H7 (cell line): ENCODE results near the gene NCAPD3. TPM values are rescaled to one million over a fixed set of nuclear protein-coding genes. Genes with fewer than 3 reads are reported as not detected.

Source experiments
- DNase-seq: peaks from one replicate; pipeline ENCODE4 v3.0.0; 2012
- H3K27me3 ChIP-seq: 2 replicates; pipeline ENCODE4 v1.6.0; 2011; ENCODE audit warnings: mild to moderate bottlenecking, low read length; ENCODE audit not compliant: control insufficient read depth, insufficient read depth
- H3K36me3 ChIP-seq: replicated peaks from 2 replicates; pipeline ENCODE4 v1.5.1; 2011; ENCODE audit warnings: low read length; ENCODE audit not compliant: control insufficient read depth, insufficient read depth
- H3K4me3 ChIP-seq: 2 replicates; pipeline ENCODE4 v1.5.1; 2011; ENCODE audit warnings: low read depth, mild to moderate bottlenecking, control low read depth, low read length, moderate library complexity; ENCODE audit not compliant: insufficient read depth
- total RNA-seq: library from RNA; depleted of rRNA; stranded (reverse); fragments of >200 nt; shearing (Covaris generic); gene quantifications from 2 replicates; pipeline ENCODE4 v1.2.3, GENCODE V29; 2014

The NCAPD3 gene
- total RNA-seq, 1 experiment from 2014 or later, result 68.2 TPM

DNA sequence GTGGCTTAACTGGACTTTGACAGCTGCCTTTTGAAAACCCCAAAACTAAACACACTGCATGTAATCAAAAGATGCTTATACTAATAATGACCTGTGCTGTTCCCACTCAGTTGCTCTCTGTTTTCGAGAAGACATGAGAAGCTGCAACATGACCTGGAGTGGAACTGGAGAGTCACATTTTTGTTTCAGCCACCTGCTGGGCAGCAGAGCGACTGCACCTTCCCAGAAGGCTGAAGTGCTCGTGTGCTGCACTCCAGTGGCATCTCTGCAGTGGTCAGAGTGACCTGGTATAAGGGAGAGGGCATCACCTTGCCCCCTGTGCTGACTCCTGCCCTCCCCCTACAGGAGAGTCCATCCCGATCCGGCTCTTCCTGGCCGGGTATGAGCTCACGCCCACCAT lies 20.8 kb upstream of the NCAPD3 start:
- no peak overlapping the region for H3K4me3 ChIP-seq
- no peaks in the 10 kb centered on the region for H3K27me3 ChIP-seq
- H3K36me3 ChIP-seq, result peaks cover 12% of the 10 kb centered on the region
- peak; percentile 60 for DNase-seq

DNA sequence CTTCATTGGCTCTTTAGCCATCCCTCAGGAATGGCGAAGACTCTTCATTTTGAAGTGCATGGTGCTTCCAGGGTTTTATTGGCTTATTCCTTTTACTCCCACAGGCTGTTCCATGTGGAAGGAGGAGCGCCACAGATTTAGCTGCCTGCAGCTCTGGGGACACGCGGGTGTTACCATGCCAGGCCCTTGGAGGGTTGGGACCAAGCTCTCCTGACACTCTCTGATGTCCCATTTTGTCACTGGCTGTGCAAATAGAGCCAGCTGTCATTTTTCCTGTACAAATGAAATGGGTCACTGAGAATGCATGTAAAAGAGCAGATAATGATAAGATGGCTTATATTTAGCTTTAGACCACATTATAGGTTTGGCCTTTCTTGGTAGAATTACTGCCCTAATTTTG lies 20.1 kb upstream of the NCAPD3 start:
- Histone ChIP-seq H3K27me3 (no peaks in the 10 kb centered on the region), H3K36me3 (peaks cover 9% of the 10 kb centered on the region), H3K4me3 (no peak overlapping the region)
- DNase-seq, result no peak

DNA sequence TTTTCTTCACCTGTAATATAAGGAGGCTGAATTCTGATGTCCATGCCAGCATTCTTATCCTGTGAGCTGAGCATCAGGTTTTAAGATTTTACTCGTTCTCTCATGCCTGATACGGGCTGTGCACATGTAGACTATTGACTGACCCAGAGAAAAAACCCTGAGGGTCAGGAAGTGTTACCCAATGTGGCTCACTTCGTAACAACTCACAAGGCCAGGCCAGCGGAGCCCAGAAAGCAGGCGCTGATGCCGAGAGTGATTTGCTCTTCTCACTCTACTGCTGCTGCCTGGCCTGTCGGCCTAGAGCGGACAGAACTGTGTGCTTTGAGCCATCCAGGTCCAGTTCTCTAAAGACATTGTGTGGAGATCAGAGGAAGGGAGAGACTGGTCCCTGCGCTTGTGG lies 18.6 kb upstream of the NCAPD3 start:
- no peak overlapping the region for H3K4me3 ChIP-seq
- peaks cover 6% of the 10 kb centered on the region for H3K36me3 ChIP-seq
- no peak for DNase-seq
- no peaks in the 10 kb centered on the region for H3K27me3 ChIP-seq

DNA sequence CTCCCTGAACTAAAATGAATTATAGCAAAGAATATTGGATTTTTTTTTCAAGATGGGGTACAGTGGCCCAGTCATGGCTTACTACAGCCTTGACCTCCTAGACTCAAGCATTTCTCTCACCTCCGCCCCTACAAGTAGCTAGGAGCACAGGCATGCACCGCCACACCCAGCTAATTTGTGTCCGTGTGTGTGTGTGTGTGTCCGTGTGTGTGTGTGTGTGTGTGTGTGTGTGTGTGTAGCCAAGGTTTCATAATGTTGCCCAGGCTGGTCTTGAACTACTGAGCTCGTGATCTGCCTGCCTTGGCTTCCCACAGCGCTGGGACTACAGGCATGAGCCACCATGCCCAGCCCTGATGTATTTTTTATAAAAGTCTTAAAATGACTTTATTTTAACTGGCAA lies 16.8 kb upstream of the NCAPD3 start:
- H3K27me3 ChIP-seq, result no peaks in the 10 kb centered on the region
- no peak overlapping the region for H3K4me3 ChIP-seq
- peaks cover 4% of the 10 kb centered on the region for H3K36me3 ChIP-seq
- DNase-seq, result no peak

DNA sequence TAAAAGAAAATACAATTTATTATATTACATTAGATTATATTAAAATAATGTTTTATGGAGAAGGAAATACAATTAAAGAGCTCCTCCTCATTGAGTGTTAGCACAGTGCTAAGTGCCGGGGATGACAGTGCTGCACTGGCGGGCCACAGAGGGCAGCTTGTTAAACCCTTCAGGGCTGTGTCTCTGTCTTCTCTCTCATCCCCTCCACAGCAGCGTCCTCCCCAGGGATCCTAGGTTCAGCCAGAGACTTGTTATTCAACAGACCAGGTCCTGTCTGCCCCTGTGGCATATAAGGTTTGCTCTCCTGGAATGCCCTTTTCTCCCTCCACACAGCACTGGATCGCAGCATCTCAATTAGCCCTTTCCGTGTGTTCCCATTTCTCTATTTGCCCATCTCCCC lies 15.2 kb upstream of the NCAPD3 start:
- no peaks in the 10 kb centered on the region for H3K27me3 ChIP-seq
- H3K36me3 ChIP-seq, result peaks cover 3% of the 10 kb centered on the region
- H3K4me3 ChIP-seq, result no peak overlapping the region
- DNase-seq, result no peak

DNA sequence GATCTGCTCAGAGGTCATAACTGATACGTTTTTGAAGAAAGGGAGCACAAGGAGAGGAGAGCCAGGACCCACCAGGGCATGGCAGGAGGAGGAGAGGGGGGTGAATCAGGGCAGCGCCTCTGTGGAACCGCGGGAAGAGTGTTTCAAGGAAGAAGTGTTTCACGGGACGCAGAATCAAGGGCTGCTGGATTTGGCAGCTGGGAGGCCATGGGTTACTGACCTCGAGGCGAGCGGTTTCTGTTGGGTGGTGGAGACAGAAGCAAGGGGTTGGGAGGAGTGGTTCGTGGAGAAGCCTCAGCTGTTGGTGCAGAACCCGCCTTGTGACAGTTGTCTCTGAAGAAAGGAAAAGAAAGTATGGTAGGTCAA lies 13.8 kb upstream of the NCAPD3 start:
- no peaks in the 10 kb centered on the region for H3K36me3 ChIP-seq
- no peaks in the 10 kb centered on the region for H3K27me3 ChIP-seq
- no peak for DNase-seq
- no peak overlapping the region for H3K4me3 ChIP-seq

DNA sequence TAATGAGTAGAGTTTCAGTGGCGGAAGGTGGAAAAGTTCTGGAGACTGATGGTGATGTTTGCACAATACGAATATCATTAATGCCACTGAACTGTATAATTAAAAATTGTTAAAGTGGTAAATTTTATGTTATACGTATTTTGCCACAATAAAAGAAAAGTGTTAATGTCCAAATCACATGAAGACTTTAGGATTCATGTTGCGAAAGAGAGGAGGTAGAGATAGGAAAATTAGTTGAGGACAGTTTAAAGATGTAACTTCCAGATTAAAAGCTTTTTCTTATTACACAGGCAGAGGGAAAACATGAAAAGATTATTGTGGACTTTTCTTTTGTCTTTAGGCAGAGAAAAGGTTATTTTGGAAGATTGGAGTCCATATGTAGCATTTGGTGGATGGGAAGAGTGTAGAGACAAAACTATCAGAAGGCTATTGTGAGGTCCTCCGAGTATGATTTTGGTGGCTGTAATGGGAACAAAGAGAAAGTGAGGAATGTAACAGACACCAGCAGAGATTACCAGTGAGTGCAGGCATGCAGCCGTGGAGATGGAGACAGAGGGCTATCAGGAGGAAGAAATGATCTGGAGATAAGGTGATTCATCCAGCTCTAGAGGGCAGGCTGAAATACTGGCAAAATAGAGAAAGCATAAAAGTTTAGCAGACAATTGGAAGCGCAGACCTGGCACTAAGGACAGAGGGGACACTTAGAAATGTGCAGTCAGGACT lies 13.2 kb upstream of the NCAPD3 start:
- H3K36me3 ChIP-seq, result no peaks in the 10 kb centered on the region
- DNase-seq, result no peak
- H3K4me3 ChIP-seq, result no peak overlapping the region
- H3K27me3 ChIP-seq, result no peaks in the 10 kb centered on the region

DNA sequence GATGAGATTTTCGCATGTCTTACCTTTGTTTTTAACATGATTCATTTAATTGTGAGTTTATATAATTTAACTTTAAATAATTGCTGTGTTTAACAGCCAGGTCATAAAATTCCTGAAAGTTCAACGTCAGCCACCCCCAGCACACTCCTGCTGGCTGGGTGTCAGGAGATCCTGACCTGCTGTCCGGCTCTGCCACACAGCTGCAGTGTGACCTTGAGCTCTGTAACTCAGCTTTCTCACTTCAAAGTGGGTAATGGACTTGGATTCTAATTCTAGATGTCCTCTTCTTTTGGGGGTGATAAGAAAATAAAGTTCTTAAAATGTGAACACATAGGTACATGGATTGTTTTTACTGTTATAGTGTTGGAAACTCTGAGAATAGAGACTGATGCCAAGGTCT lies 11.6 kb upstream of the NCAPD3 start:
- H3K36me3 ChIP-seq, result no peaks in the 10 kb centered on the region
- H3K27me3 ChIP-seq, result no peaks in the 10 kb centered on the region
- no peak overlapping the region for H3K4me3 ChIP-seq
- no peak for DNase-seq

DNA sequence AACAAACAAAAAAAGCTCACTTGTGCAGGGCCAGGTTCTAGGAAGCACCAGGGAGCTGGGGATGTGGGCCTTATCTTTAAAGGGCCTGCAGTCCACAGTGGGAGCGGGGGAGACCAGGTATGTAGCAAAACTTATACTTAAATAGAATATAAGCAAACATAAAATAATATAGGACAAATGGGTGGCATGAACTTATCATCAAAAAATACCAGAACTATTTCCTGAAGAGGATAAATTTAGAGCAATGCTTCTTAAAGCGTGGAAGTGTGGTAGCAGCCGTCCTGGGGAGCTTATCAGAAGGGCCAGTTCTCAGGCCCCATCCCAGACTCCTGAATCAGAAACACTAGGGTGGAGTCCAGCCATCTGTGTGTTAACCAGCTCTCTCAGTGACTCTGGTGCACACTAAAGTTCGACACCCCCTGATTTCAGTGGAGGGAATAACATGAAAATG lies 10.0 kb upstream of the NCAPD3 start:
- no peak overlapping the region for H3K4me3 ChIP-seq
- DNase-seq, result no peak
- no peaks in the 10 kb centered on the region for H3K36me3 ChIP-seq
- no peaks in the 10 kb centered on the region for H3K27me3 ChIP-seq

DNA sequence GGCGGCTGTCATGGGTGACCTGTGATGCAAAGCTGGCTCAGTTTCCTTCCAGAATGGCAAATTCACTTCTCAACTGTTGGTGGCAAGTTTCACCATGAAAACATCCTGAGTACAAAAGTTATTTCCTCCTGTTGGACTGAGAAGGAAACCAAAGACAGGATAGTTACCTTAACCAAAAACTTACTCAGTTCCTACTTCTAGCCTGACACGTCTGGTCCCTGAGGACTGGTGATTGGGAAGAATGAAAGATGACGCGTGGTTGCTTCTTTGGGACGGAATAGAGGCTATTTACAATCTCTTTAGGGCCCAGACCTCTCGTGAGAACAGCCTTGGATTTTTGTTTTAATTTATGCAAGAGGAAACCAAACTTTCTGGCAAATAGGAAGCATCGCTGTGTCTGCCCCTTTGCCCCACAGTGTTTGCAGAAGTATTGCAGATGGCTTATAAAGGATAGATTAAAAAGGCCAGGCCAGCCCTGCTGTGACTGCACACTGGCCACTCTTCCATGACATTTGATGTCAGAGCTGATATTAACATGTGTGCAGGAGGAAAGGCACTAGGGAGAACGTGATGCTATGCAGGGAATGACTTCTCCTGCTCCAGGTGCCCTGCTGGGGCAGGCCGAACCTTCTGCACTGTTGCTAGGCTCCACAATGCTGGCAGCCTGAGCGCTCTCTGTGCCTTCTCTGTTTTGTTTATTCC lies 8.3 kb upstream of the NCAPD3 start:
- H3K36me3 ChIP-seq, result no peaks in the 10 kb centered on the region
- no peaks in the 10 kb centered on the region for H3K27me3 ChIP-seq
- no peak for DNase-seq
- H3K4me3 ChIP-seq, result no peak overlapping the region

DNA sequence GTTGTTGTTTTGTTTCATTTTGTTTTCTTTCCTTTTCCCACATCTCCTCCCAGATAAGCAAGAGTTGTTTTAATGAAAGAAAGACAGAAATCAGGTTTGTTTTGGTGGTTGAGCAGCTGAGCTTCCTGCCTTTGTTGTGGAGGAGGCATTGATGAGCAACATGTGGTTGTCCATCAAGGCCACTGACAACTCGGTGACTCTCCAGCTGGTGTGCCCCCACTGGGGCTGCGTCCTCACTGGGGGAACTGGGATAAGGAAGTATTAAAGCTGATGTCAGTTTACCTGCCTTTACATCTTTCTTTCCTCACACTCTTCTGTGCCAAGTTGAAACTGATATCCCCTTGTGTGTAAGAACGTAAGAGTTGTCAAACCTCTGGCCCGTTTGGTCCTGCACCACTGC lies 6.6 kb upstream of the NCAPD3 start:
- Histone ChIP-seq H3K27me3 (peaks cover 2% of the 10 kb centered on the region), H3K4me3 (no peak overlapping the region), H3K36me3 (no peaks in the 10 kb centered on the region)
- no peak for DNase-seq

DNA sequence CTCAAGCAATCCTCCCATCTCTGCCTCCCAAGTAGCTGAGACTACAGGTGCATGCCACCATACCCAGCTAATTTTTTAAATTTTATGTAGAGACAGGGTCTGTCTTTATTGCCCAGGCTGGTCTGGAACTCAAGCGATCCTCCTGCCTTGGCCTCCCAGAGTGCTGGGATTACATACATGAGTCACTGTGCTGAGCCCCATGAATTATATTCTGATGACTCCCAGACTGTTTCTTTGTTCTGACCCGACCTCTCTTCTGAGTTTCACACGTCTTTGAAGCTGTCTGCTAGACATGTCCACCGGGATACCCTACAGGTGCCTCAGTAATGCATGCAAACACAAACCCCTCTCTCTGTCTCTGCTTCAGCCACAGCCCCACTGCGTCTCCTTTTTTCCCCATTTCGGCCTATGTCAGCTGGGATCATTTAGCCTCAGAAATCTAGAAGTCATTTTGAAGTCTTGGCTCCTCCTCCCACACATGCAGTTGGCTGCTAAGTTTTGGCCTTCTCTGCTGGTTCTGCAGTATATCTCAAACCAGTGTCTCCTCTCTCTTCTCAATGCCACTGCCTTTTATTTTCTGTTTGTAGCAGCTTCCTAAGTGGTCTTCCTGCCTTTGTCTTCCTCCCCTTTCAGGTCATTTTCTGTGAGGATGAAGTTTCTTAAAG lies 5.5 kb upstream of the NCAPD3 start:
- Histone ChIP-seq H3K36me3 (no peaks in the 10 kb centered on the region), H3K27me3 (peaks cover 5% of the 10 kb centered on the region), H3K4me3 (no peak overlapping the region)
- DNase-seq, result no peak

DNA sequence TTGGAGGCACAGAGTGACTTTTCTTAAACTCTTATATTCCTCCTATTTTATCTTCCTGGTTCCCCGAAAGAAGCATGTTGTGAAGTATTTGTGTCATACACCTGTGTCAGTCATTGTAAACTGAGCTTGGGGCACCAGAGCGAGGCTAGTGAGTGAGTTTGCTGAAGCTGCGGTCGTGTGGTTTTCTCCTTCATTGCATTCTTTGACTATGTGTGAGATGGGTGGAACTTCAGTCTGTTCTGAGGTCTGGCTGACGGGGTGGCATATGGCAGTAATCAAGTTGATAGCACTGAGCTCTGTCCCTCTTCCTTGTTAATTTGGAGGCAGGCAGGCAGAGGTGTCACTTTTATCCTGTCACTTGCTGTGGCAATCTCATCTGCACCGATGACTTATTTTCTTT lies 4.9 kb upstream of the NCAPD3 start:
- Histone ChIP-seq H3K36me3 (no peaks in the 10 kb centered on the region), H3K27me3 (peaks cover 5% of the 10 kb centered on the region), H3K4me3 (no peak overlapping the region)
- DNase-seq, result no peak

DNA sequence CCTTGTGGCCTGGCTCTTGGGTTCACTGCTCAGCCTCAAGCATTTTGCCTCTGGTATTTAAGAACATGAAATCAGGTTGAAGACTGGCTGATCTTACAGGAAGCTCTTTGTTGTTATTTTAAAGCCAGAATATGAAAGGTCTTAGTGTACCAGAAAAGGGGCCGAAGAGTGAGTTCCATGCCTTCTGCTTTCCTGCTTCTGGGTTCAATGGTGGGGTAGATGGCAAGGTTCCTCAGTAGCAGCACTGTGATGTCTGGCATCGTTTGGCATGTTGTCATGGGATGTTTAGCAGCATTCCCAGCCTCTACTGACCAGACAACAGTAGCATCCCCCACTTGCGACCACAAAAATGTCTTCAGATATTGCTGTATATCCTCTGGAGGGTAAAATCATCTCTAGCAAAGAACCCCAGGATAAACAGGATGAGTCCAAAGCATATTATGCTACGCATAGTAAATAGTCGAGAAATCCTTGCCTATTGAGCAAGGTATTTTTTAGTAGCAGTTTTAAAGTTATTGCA lies 3.1 kb upstream of the NCAPD3 start:
- DNase-seq, result no peak
- H3K4me3 ChIP-seq, result no peak overlapping the region

More for the DNA sequence above, 3.1 kb upstream of the NCAPD3 start:
- H3K36me3 ChIP-seq, result no peaks in the 10 kb centered on the region
- H3K27me3 ChIP-seq, result peaks cover 5% of the 10 kb centered on the region
